ENCODE measurements around the gene PYGO2. TPM values are rescaled to one million over a fixed set of nuclear protein-coding genes. Genes with fewer than 3 reads are reported as not detected.

Gene PYGO2
- total and polyA plus RNA-seq, 2 of the 8 experiments (the other 6 are each of a cell fraction or from before 2014, with no cell fraction given), result 31.0 to 31.6 TPM

DNA sequence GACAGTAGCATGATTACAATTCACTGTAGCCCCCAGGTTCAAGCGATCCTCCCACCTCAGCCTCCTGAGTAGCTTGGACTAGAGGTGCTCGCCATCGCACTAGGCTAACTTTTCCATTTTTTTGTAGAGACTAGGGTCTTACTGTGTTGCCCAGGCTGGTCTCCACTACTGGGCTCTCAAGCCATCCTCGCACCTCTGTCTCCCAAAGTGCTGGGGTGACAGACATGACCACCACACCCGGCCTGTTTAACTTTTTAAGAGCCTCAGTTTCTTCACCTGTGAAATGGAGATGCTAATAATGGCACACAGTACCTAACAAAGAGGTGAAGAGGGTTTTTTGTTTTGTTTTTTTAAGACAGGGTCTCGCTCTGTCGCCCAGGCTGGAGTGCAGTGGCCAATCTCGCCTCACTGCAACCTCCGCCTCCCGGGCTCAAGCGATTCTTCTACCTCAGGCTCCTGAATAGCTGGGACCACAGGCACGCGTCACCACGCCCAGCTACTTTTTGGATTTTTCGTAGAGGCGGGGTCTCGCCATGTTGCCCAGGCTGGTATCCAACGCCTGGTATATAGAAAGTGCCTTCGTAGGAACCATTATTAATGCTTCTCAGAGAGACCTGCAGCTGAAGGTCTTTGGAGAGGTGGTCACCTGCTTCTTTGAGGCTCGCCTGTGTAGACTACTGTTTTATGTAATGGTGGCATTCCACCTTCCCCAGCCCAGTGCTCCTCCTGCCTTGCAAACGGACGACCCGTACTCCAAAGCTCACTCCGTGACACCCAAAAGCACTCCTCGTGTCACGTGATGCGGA lies 25.6 kb downstream of the PYGO2 start (continued):
- TF ChIP-seq KDM4A (IDR thresholded peaks at IDR 0.05; ENCODE audit: low read depth, low read length, severe bottlenecking), result no peak

Data from H1 (cell line).